ENCODE data around the gene LETMD1.

DNA sequence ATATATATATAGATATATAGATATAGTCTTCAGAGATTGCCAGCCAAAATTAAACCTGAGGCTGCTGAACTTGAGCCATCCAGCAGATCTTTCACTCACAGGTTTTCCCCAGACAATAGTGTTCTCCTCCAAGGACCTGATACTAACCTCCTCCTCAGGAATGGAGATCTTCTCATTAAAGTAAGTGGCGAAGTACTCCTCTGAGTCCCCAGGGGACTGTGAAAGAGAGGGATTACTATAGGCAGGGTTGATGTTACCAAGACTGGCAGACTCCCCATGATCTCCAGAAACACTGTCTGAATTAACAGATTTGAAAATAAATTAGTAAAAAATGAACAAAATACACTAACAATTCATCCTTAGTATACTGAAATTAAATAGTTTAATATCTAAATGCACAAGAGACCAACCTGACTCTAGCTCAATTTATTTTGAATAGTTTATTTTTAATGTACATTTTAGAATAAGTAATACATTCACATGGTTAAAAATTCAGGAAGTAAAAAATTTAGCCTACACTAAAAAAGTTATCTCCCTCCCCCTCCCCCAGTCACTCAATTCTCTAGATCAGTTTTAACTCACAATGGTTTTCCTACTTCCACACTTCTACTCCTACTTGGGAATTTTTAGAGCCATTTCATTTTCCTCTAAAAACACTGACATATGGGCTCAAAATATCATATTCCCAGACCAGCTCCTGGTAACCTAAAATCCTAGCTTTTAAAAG is 39.6 kb upstream of the LETMD1 start:
- no peak for TF ChIP-seq EZH2 (IDR thresholded peaks at IDR 0.05; ENCODE audit: borderline replicate concordance, insufficient read depth, low read depth, low read length, poor library complexity, severe bottlenecking)
- TF ChIP-seq CTCF (IDR thresholded peaks at IDR 0.05): no peak

All from B cell (primary cell).